Prostate gland (tissue), 2 donors: ENCODE data around the gene TBC1D22A. TPM values are rescaled to one million over a fixed set of nuclear protein-coding genes. Genes with fewer than 3 reads are reported as not detected.

ENCODE experiments used
- DNase-seq: peaks from one replicate; pipeline ENCODE4 v3.0.0-alpha.2; 2019; ENCODE audit warnings: low spot score
- H3K27ac ChIP-seq, 2 donors: fragments of 200-600 bp; sonication (generic); 2 replicates each; pipeline ENCODE4 v1.5.1; 2017 to 2019
- H3K27me3 ChIP-seq: fragments of 200-600 bp; sonication (generic); replicated peaks from 2 replicates; pipeline ENCODE4 v1.5.1; 2019; ENCODE audit not compliant: insufficient read depth
- H3K36me3 ChIP-seq, 2 donors: fragments of 200-600 bp; sonication (generic); 1 replicate in 1 of 2; 2 replicates in 1 of 2; pipeline versions ENCODE4 v1.5.1 to v1.8.1; 2017 to 2019
- H3K4me1 ChIP-seq: fragments of 200-600 bp; sonication (generic); replicated peaks from 2 replicates; pipeline ENCODE4 v1.5.1; 2019
- H3K4me3 ChIP-seq, 2 donors: fragments of 200-600 bp; sonication (generic); 2 replicates each; pipeline ENCODE4 v1.5.1; 2017 to 2019
- H3K9me3 ChIP-seq: fragments of 200-600 bp; sonication (generic); 2 replicates; pipeline ENCODE4 v1.5.1; 2017
- CTCF ChIP-seq, 4 experiments: fragments of 200-600 bp in 2 of 4; fragments of 450-650 bp in 2 of 4; sonication (generic) in 2 of 4; IDR thresholded peaks; 1 replicate in 3 of 4; 2 replicates in 1 of 4; pipeline ENCODE4 v1.5.1; 2016 to 2019; ENCODE audit warnings: antibody characterized with exemption in 4 of 4, mild to moderate bottlenecking in 2 of 4, moderate library complexity in 2 of 4
- POLR2A ChIP-seq: fragments of 450-650 bp; IDR thresholded peaks from one replicate; pipeline ENCODE4 v1.6.1; 2016; ENCODE audit warnings: antibody characterized with exemption, mild to moderate bottlenecking
- POLR2AphosphoS5 ChIP-seq: sonication (generic); formaldehyde crosslinking; IDR thresholded peaks from one replicate; pipeline ENCODE4 v1.6.1; 2017; ENCODE audit warnings: antibody characterized with exemption
- WGBS: methylation state at CpG from one replicate; pipeline ENCODE4 v1.1.5; 2018; 5-methylcytosine and 5-hydroxymethylcytosine counted together
- intact Hi-C: fragments of 100-400 bp; cut with DNase I; formaldehyde crosslinking; loops from one replicate; pipeline ENCODE4 v1.14.2; 2022
- total RNA-seq, 2 donors: library from RNA; depleted of rRNA; stranded (reverse); fragments of >200 nt; gene quantifications; one replicate each; pipeline ENCODE4 v1.1.0, GENCODE V29; 2016

Gene TBC1D22A
- total RNA-seq, 2 donors from 2014 or later = 16.0 to 30.7 TPM

DNA sequence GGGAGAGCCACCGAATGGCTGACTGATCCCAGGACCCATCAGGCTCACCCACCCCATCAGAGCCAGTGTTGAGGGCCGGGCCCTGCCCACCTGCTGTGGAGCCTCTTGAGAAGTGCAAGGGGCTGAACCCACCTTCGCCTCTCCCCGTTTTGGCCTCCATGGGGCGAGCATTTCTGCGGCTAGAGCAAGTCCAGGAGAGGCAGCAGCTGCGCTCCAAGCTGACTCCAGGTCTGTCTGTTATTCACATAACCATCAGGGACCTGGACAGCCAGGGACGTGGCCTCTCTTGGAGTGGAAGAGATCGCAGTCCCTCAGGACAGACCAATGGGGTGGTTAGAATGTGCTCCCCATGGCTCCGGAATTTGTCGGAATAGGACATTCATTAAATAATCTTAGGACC lies 231.8 kb downstream of the TBC1D22A start:
- 91% methylated on average over 11 of the region's 11 CpGs for WGBS
- Histone ChIP-seq H3K4me1 (no peaks in the 10 kb centered on the region), H3K36me3 (no peaks in the 10 kb centered on the region), H3K27ac (no peak overlapping the region), H3K4me3 (no peak overlapping the region), H3K27me3 (no peaks in the 10 kb centered on the region), H3K9me3 (no peaks in the 10 kb centered on the region)
- DNase-seq = no peak
- intact Hi-C loops = no loop called here
- no peak for TF ChIP-seq CTCF (IDR thresholded peaks at IDR 0.05)
- TF ChIP-seq POLR2A = no peak
- TF ChIP-seq POLR2AphosphoS5 = no peak

DNA sequence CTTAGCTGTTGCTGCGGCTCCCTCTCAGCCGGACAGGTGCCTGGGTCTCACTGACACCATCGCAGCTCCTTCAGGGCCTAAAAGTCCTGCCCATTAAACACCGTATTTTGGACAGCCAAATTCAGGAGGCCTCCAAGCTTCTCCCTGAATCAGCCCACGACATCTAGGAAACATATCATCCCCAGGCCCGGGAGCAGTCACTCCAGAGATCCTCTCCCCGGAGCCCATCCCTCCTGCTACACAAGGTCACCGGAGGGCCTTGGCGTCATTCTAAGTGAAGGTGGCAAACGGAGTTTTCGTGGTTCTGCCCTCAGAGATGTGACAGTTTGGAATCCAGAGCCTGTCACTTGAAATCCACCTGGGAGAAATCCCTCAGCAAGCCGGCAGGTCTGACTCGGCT lies 232.5 kb downstream of the TBC1D22A start:
- Histone ChIP-seq H3K4me1 (no peaks in the 10 kb centered on the region), H3K9me3 (no peaks in the 10 kb centered on the region), H3K27ac (no peak overlapping the region), H3K36me3 (no peaks in the 10 kb centered on the region), H3K27me3 (no peaks in the 10 kb centered on the region), H3K4me3 (no peak overlapping the region)
- DNase-seq = no peak
- intact Hi-C loops = no loop called here
- TF ChIP-seq CTCF (IDR thresholded peaks at IDR 0.05) = no peak
- TF ChIP-seq POLR2AphosphoS5 = no peak
- WGBS = 97% methylated on average over 13 of the region's 13 CpGs

DNA sequence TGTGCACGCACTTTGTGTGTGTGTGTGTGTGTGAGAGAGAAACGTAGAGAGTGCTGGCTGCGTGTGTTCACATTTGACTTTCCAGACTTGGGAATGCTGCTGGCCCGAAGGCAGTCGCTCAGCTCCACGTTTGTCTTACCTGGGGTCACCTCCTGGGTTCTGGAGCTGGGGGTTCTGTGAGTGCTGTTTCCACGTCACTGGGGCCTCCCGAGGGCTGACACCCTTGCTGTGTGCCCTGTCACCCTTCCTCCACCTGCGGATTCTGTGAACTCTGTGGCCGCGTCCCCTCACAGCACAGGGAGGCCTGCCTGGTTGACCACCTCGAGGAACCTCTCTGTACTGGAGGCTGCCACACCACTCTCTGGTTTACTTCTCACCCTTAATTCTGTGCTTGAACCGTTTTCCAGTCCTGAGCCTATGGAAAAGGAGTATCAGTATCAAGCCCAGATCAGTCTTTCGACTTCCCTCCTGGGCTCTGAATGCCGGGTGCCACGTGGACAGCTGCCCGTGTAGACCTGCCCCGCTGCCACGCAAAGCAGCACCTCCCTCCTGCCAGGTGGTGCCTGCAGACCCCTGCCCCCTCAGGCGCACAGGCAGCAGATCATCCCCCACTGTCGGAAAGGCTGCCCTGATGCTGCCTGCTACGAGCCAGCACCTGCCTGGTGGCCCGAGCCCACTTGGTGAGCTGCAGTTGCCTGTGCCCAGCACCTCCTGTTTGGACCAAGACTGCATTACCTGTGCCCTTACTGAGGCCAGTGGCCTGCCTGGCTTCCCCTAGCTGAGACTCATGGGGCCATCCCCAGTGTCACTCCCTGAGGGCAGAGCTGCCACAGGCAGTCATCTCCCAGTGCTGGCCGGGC lies 233.3 kb downstream of the TBC1D22A start:
- H3K27me3 ChIP-seq = no peaks in the 10 kb centered on the region
- TF ChIP-seq CTCF (IDR thresholded peaks at IDR 0.05) = no peak
- no peak for TF ChIP-seq POLR2AphosphoS5
- no peak for TF ChIP-seq POLR2A
- no peak overlapping the region for H3K27ac ChIP-seq
- intact Hi-C loops = no loop called here
- H3K9me3 ChIP-seq = no peaks in the 10 kb centered on the region
- no peak overlapping the region for H3K4me3 ChIP-seq
- 93% methylated on average over 24 of the region's 24 CpGs for WGBS
- DNase-seq = no peak
- H3K4me1 ChIP-seq = no peaks in the 10 kb centered on the region
- no peaks in the 10 kb centered on the region for H3K36me3 ChIP-seq

- no peak for DNase-seq
- Histone ChIP-seq H3K4me1 (no peaks in the 10 kb centered on the region), H3K36me3 (no peaks in the 10 kb centered on the region), H3K27me3 (no peaks in the 10 kb centered on the region), H3K4me3 (no peak overlapping the region), H3K9me3 (no peaks in the 10 kb centered on the region), H3K27ac (no peak overlapping the region)
- TF ChIP-seq POLR2AphosphoS5 (no peak), POLR2A (no peak), CTCF (IDR thresholded peaks at IDR 0.05) (no peak)
- intact Hi-C loops = no loop called here
- WGBS = 94% methylated on average over 11 of the region's 11 CpGs
Observed at GRCh38 chr22:46996595-46997310, 234.3 kb downstream of the TBC1D22A start.
